Measurements from ENCODE around the gene B3GNT4.
A peak's percentile ranks its signal among the peaks of the same experiment; 100 is the strongest.
"Not testable (repeated sequence)": the region's sequence is repeated elsewhere in the genome, so short reads cannot be mapped to it uniquely, and the experiment has no call there.

Gene B3GNT4

GRCh38 chr12:122203301-122204166, at the start of gene B3GNT4:
B3GNT4 (plus strand) TSS chr12:122203709; CDS start chr12:122204619, 910 bp downstream.
- DNase-seq (ENCODE audit: low spot score): peak; percentile 90

DNA sequence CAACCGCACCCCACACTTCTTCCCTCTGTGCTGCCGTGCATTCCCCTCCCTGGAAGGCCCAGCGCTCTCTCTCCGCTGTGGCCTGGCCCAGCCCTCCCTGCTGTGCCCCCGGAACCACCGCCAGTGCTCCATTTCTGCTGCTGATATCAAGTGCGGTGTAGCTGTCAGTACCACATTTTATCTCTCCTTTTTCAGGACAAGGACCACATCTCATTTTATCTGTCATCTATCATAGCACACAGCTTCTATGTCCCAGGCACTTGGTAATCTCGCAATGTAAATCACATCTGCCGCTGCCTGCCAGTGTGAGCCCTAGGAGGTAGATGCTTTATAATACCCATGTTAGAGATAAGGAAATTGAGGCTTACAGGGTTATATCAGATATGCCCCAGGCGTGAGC, 47.8 kb upstream of the B3GNT4 start:
- DNase-seq (ENCODE audit: low spot score): no peak

GRCh38 chr12:122158700-122159285, 44.7 kb upstream of the B3GNT4 start:
- DNase-seq (ENCODE audit: low spot score): no peak

DNA sequence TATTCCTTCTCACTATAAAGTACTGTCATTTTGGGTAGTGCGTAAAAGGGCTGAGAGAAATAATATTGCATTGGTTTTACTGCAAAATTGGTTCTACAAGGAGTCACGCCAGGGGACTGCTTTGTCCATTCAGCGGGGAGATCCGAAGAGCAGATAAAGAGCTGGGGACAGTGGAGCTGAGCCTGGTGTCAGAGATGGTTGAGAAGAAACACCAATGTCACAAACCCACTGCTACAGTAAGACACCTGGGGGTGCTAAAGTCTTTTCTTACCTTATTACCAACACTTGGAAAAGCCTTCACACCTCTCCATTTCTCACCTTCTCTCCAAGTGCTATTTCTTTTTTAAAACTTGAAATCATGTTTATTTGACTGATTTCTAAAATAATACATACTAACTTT, 43.6 kb upstream of the B3GNT4 start:
- DNase-seq (ENCODE audit: low spot score): peak; percentile 16

DNA sequence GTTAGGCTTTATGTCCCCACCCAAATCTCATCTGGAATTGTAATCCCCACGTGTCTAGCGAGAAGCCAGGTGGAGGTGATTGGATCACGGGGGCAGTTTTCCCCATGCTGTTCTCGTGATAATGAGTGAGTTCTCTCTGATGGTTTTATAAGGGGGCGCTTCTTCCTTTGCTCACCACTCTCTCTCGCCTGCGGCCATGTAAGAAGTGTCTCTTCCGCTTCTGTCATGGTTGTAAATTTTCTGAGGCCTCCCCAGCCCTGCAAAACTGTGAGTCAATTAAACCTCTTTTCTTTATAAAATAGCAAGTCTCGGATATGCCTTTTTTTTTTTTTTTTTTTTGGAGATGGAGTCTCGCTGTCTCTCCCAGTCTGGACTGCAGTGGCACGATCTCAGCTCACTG, 42.7 kb upstream of the B3GNT4 start:
- DNase-seq (ENCODE audit: low spot score): no peak

GRCh38 chr12:122161682-122162081, 41.8 kb upstream of the B3GNT4 start:
- DNase-seq (ENCODE audit: low spot score): no peak

DNA sequence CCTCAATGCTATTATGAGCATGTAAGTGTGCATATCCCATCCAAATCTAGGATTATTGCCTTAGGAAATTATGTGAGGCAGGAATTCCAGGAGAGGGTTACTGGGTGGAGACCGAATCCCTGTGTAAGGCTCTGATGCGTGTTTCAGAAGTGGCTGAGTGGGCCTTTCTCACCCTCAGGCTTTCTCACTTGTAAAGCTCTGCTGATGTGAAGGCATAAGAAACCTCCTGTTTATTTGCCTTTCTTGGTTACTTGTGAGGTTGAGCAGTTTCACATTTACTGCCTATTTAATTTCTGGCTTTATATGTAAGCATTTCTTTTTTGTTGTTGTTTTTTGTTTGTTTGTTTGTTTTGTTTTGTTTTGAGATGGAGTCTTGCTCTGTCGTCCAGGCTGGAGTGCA, 40.5 kb upstream of the B3GNT4 start:
- DNase-seq (ENCODE audit: low spot score): no peak

GRCh38 chr12:122166422-122167349, 36.8 kb upstream of the B3GNT4 start:
- no peak for DNase-seq (ENCODE audit: low spot score)

DNA sequence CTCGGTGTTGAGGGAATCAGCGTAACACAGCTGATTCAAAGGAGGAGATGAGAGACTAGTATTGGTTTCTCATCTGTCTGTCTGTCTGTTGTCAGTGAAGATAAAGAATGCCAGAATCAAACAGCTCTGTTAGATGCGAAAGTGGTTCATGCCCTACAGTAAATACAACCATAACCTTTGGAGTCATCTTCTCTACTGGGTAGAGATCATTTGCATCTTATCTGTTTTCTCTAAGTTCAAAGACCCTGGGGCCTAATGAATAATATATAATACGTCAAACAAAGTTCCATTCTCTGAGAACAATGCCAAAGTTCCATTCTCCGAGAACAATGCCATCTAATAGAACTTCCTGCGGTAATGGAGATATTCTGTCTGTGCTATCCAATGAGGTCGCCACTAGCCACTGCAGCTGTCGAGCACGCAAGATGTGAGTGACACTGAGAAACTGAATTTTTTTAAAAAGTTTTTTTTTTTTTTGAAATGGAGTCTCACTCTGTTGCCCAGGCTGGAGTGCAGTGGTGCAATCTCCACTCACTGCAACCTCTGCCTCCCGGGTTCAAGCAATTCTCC, 36.1 kb upstream of the B3GNT4 start:
- no peak for DNase-seq (ENCODE audit: low spot score)

DNA sequence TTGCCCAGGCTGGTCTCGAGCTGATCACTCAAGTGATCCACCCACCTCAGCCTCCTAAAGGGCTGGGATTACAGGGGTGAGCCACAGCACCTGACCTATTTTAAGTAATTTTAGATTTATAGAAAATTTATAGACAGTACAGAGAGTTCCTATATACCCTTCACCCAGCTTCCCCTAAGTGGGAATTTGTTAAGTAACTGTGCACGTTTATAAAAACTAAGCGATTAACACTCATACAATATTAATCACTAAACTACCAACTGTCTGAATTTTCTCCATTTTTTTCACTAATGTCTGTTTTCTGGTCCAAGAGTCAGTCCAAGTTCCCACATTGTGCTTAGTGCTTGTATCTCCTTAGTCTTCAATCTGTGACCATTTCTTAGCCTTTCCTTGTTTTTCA, 35.0 kb upstream of the B3GNT4 start:
- DNase-seq (ENCODE audit: low spot score): no peak

- DNase-seq (ENCODE audit: low spot score): no peak
Measured at GRCh38 chr12:122171399-122171798, 32.1 kb upstream of the B3GNT4 start.

- no peak for DNase-seq (ENCODE audit: low spot score)
Measured at GRCh38 chr12:122172262-122172939, 31.1 kb upstream of the B3GNT4 start.

DNA sequence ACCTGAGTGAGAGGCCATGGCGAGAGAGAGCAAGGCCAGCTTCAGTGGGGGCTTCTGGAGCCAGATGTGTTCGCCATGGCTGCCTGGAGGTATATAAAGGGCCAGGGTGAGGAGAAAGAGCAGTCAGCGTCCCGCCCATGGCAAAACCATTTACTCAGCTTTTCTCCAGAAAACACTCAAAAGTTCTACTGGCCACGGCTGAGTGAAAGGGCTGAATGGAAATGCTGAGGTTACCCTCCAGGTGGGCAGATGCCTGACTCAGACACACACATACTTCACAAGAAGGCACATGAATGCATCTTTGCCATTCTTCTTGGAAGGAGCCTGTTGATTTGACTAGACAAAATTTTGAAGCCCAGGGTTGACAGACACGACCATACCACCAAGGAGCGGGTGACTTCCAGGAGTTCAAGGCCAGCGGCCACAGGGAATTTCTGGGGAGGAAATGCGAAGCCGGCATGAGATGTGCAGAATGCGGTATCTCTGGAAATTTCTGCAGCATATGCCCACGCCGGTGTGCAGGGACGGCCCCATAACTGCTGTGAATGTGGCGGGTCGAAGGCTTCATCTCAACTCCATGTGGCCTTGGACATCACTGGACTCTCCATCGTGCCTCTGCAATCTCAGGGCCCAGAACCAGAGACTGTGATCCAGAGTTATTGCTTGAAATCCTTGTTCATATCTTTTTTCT, 29.2 kb upstream of the B3GNT4 start, which contains the start of gene IL31:
TSS of gene IL31 (minus strand) at position 67 of the 691 bp plus-strand sequence. CDS start at position 18, 49 bp downstream.
- DNase-seq (ENCODE audit: low spot score): no peak

- not testable (repeated sequence) for DNase-seq (ENCODE audit: low spot score)
Measured at GRCh38 chr12:122176473-122176872, 27.0 kb upstream of the B3GNT4 start.

DNA sequence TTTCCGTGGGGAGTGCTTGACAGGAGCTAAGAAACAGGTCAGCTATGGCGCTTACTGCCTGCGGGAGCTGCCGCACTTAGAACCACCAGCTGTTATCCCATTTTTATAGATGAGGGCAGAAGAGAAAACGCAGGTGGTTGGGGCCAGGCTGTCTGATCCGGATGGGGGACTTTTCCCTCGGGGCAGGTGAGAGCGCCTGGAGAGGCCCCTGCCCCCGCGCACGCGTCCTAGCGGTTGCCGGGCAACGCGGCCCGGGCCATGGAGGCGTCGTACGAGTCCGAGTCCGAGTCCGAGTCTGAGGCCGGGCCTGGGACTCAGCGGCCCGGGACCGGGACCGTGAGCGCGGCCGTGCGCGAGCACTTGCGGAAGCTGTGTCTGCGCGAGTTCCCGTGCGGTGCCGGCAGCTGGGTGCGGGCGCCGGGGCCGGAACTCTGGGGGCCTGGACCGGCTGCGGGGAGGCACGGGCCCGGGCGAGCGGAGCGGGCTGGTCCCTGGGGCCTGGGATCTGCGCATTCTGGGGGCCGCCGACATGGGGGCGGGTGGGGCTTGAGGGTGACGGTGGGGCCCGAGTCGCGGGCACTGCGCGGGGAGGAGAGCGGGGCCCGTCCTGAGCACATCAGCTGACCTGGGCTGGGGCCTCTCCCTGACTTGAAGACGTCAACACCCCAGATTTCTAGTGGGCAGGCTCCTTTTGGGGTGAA, 20.5 kb upstream of the B3GNT4 start, which contains the start of gene LRRC43:
TSS of gene LRRC43 (plus strand) at position 237 of the 701 bp plus-strand sequence. CDS start at position 259, 22 bp downstream.
- DNase-seq (ENCODE audit: low spot score): peak; percentile 90

GRCh38 chr12:122183588-122183940, 19.9 kb upstream of the B3GNT4 start:
- no peak for DNase-seq (ENCODE audit: low spot score)

DNA sequence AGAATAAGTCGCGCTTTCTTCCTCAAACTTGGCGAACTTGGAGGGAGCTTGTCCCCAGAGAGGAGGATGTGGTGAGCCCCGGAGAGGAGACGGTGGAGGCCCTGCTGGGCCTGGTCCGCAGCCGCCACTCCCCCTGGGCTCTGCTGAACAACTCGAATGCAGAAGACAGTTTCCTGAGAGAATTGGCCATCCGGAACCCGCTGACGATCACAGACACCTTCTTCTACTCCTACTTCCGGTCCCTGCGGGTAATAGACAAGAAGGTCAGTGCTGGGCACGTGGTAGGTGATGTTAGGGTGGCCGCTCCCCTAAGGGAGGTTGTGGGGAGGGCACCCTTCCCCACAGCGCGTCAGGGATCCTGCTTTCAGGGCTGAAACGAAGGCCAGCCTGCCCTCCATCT, 19.0 kb upstream of the B3GNT4 start:
- DNase-seq (ENCODE audit: low spot score): no peak

- no peak for DNase-seq (ENCODE audit: low spot score)
Measured at GRCh38 chr12:122185079-122185478, 18.4 kb upstream of the B3GNT4 start.

GRCh38 chr12:122185494-122186082, 17.9 kb upstream of the B3GNT4 start:
- DNase-seq (ENCODE audit: low spot score): no peak

GRCh38 chr12:122187466-122187865, 16.0 kb upstream of the B3GNT4 start:
- no peak for DNase-seq (ENCODE audit: low spot score)
